Measurements from ENCODE around the gene FBXO42. TPM values are rescaled to one million over a fixed set of nuclear protein-coding genes. Genes with fewer than 3 reads are reported as not detected.

Gene FBXO42
- total RNA-seq, 1 donor from 2014 or later, result 28.8 TPM

- Mint-ChIP-seq H3K4me1 (peaks cover 18% of the 10 kb centered on the region), H3K27ac (no peak overlapping the region), H3K9me3 (no peaks in the 10 kb centered on the region), H3K27me3 (ENCODE audit: low read depth) (no peaks in the 10 kb centered on the region), H3K36me3 (no peaks in the 10 kb centered on the region), H3K4me3 (peak overlapping the region; percentile 28)
- TF ChIP-seq, protein P1, sequence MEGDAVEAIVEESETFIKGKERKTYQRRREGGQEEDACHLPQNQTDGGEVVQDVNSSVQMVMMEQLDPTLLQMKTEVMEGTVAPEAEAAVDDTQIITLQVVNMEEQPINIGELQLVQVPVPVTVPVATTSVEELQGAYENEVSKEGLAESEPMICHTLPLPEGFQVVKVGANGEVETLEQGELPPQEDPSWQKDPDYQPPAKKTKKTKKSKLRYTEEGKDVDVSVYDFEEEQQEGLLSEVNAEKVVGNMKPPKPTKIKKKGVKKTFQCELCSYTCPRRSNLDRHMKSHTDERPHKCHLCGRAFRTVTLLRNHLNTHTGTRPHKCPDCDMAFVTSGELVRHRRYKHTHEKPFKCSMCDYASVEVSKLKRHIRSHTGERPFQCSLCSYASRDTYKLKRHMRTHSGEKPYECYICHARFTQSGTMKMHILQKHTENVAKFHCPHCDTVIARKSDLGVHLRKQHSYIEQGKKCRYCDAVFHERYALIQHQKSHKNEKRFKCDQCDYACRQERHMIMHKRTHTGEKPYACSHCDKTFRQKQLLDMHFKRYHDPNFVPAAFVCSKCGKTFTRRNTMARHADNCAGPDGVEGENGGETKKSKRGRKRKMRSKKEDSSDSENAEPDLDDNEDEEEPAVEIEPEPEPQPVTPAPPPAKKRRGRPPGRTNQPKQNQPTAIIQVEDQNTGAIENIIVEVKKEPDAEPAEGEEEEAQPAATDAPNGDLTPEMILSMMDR (IDR thresholded peaks at IDR 0.05; ENCODE audit: unreplicated experiment), result no peak
- DNase-seq (ENCODE audit: low spot score in 2 of 2, unreplicated experiment in 2 of 2), result no peak
Measured at GRCh38 chr1:16235347-16235746, 116.9 kb downstream of the FBXO42 start.

DNA sequence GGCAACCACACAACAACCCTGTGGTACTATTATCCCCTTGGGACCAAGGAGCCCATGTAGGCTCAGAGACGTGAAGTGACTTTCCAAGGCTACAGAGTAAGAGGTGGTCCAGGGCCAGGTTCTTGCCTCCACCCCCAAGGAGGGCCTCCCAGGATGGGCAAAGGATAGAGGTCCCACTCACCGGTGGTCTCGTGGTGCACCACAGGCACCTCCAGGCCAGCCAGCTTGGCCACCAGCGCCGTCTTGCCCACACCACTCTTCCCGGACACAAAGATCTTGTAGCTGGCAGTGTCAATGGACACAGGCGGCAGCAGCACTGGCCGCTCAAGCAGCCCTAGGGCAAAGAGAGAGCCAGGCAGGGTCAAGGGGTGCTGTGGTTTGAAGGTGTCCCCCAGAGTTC, 118.8 kb downstream of the FBXO42 start:
- H3K27me3 Mint-ChIP-seq (ENCODE audit: low read depth), result peaks cover 13% of the 10 kb centered on the region
- no peaks in the 10 kb centered on the region for H3K36me3 Mint-ChIP-seq
- peaks cover 20% of the 10 kb centered on the region for H3K4me1 Mint-ChIP-seq
- TF ChIP-seq, protein P1 (IDR thresholded peaks at IDR 0.05; ENCODE audit: unreplicated experiment), result no peak
- DNase-seq (ENCODE audit: low spot score in 2 of 2, unreplicated experiment in 2 of 2), result no peak
- H3K27ac Mint-ChIP-seq, result no peak overlapping the region
- H3K9me3 Mint-ChIP-seq, result no peaks in the 10 kb centered on the region
- no peak overlapping the region for H3K4me3 Mint-ChIP-seq

GRCh38 chr1:16232316-16232710, 120.0 kb downstream of the FBXO42 start:
- TF ChIP-seq, protein P1 (IDR thresholded peaks at IDR 0.05; ENCODE audit: unreplicated experiment), result no peak
- Mint-ChIP-seq H3K36me3 (no peaks in the 10 kb centered on the region), H3K4me1 (peaks cover 25% of the 10 kb centered on the region), H3K4me3 (no peak overlapping the region), H3K27ac (no peak overlapping the region), H3K9me3 (no peaks in the 10 kb centered on the region), H3K27me3 (ENCODE audit: low read depth) (peaks cover 24% of the 10 kb centered on the region)
- no peak for DNase-seq (ENCODE audit: low spot score in 2 of 2, unreplicated experiment in 2 of 2)

GRCh38 chr1:16231331-16232315, 120.7 kb downstream of the FBXO42 start:
- H3K4me3 Mint-ChIP-seq, result no peak overlapping the region
- H3K27ac Mint-ChIP-seq, result no peak overlapping the region
- H3K36me3 Mint-ChIP-seq, result no peaks in the 10 kb centered on the region
- no peaks in the 10 kb centered on the region for H3K9me3 Mint-ChIP-seq
- H3K4me1 Mint-ChIP-seq, result peaks cover 26% of the 10 kb centered on the region
- H3K27me3 Mint-ChIP-seq (ENCODE audit: low read depth), result peaks cover 29% of the 10 kb centered on the region
- TF ChIP-seq, protein P1 (IDR thresholded peaks at IDR 0.05; ENCODE audit: unreplicated experiment), result no peak
- no peak for DNase-seq (ENCODE audit: low spot score in 2 of 2, unreplicated experiment in 2 of 2)

GRCh38 chr1:16230744-16231143, 121.5 kb downstream of the FBXO42 start:
- Mint-ChIP-seq H3K9me3 (no peaks in the 10 kb centered on the region), H3K4me3 (no peak overlapping the region), H3K4me1 (peaks cover 19% of the 10 kb centered on the region), H3K36me3 (no peaks in the 10 kb centered on the region), H3K27me3 (ENCODE audit: low read depth) (peaks cover 38% of the 10 kb centered on the region), H3K27ac (no peak overlapping the region)
- no peak for DNase-seq (ENCODE audit: low spot score in 2 of 2, unreplicated experiment in 2 of 2)
- TF ChIP-seq, protein P1 (IDR thresholded peaks at IDR 0.05; ENCODE audit: unreplicated experiment), result no peak
